Smooth muscle cell (in vitro differentiated cells): ENCODE measurements around the gene N4BP2. TPM values are rescaled to one million over a fixed set of nuclear protein-coding genes. Genes with fewer than 3 reads are reported as not detected.

Experiments
- DNase-seq: peaks from one replicate; lab custom pipeline; 2025; ENCODE audit not compliant: unreplicated experiment; lab: John Stamatoyannopoulos, UW
- H2AFZ ChIP-seq: fragments of 200-600 bp; sonication (generic); 2 replicates; pipeline ENCODE4 v1.6.0; 2016; ENCODE audit warnings: antibody characterized with exemption, low read depth, mild to moderate bottlenecking
- H3F3A ChIP-seq: fragments of 200-600 bp; sonication (generic); 2 replicates; pipeline ENCODE4 v1.6.0; 2017; ENCODE audit warnings: antibody characterized with exemption, low read depth
- H3K27ac ChIP-seq: fragments of 200-600 bp; sonication (generic); 2 replicates; pipeline ENCODE4 v1.5.1; 2016; ENCODE audit warnings: low read depth, mild to moderate bottlenecking
- H3K27me3 ChIP-seq: fragments of 200-600 bp; sonication (generic); 2 replicates; pipeline ENCODE4 v1.6.1; 2016; ENCODE audit warnings: low read depth, mild to moderate bottlenecking
- H3K36me3 ChIP-seq: fragments of 200-600 bp; sonication (generic); 2 replicates; pipeline ENCODE4 v1.5.1; 2016; ENCODE audit warnings: low read depth
- H3K4me1 ChIP-seq: fragments of 200-600 bp; sonication (generic); 2 replicates; pipeline ENCODE4 v1.5.1; 2016; ENCODE audit warnings: low read depth
- H3K4me2 ChIP-seq: fragments of 200-600 bp; sonication (generic); 2 replicates; pipeline ENCODE4 v1.6.0; 2016; ENCODE audit warnings: mild to moderate bottlenecking
- H3K4me3 ChIP-seq: fragments of 200-600 bp; sonication (generic); 2 replicates; pipeline ENCODE4 v1.5.1; 2016; ENCODE audit warnings: mild to moderate bottlenecking
- H3K79me2 ChIP-seq: fragments of 200-600 bp; sonication (generic); 2 replicates; pipeline ENCODE4 v1.6.0; 2016; ENCODE audit warnings: low read depth, mild to moderate bottlenecking
- H3K9ac ChIP-seq: fragments of 200-600 bp; sonication (generic); 2 replicates; pipeline ENCODE4 v1.6.0; 2016; ENCODE audit warnings: low read depth
- H3K9me3 ChIP-seq: fragments of 200-600 bp; sonication (generic); replicated peaks from 2 replicates; pipeline ENCODE4 v1.5.1; 2016; ENCODE audit warnings: low read depth
- H4K20me1 ChIP-seq: fragments of 200-600 bp; sonication (generic); 2 replicates; pipeline ENCODE4 v1.6.0; 2016; ENCODE audit warnings: low read depth
- CTCF ChIP-seq: fragments of 200-600 bp; sonication (generic); IDR thresholded peaks from 2 replicates; pipeline ENCODE4 v1.5.1; 2017; ENCODE audit warnings: borderline replicate concordance, mild to moderate bottlenecking, antibody characterized with exemption; ENCODE audit not compliant: insufficient read depth, poor library complexity, severe bottlenecking
- WGBS: methylation state at CpG from one replicate; pipeline ENCODE4 v1.1.7; 2016; ENCODE audit warnings: low lambda C conversion rate; 5-methylcytosine and 5-hydroxymethylcytosine counted together
- polyA plus RNA-seq: library from polyadenylated mRNA; unstranded; fragments of >200 nt; fragmentation: Nextera tagmentation; extraction: Ambion mirVana; gene quantifications from 2 replicates; pipeline ENCODE4 v1.2.1, GENCODE V29; 2016
- total RNA-seq: library from RNA; depleted of rRNA; stranded (reverse); fragments of >200 nt; gene quantifications from 2 replicates; pipeline ENCODE4 v1.2.3, GENCODE V29; 2014

The N4BP2 gene
- total and polyA plus RNA-seq, 2 experiments from 2014 or later = 9.0 to 40.0 TPM

GRCh38 chr4:40201898-40202297 is 145.2 kb downstream of the N4BP2 start:
- Histone ChIP-seq H3K9ac (no peak overlapping the region), H3K36me3 (no peaks in the 10 kb centered on the region), H3K4me2 (no peak overlapping the region), H4K20me1 (no peaks in the 10 kb centered on the region), H3K9me3 (no peaks in the 10 kb centered on the region), H2AFZ (no peak overlapping the region), H3K4me1 (peaks cover 15% of the 10 kb centered on the region), H3K27ac (no peak overlapping the region), H3K27me3 (no peaks in the 10 kb centered on the region), H3K4me3 (no peak overlapping the region), H3K79me2 (no peaks in the 10 kb centered on the region), H3F3A (no peaks in the 10 kb centered on the region)
- no peak for TF ChIP-seq CTCF
- no peak for DNase-seq
- WGBS = 98% methylated on average over 4 of the region's 4 CpGs

GRCh38 chr4:40202474-40202873 is 145.8 kb downstream of the N4BP2 start:
- H3K36me3 ChIP-seq = no peaks in the 10 kb centered on the region
- H3K9ac ChIP-seq = no peak overlapping the region
- 99% methylated on average over 3 of the region's 3 CpGs for WGBS
- H3F3A ChIP-seq = no peaks in the 10 kb centered on the region
- no peaks in the 10 kb centered on the region for H3K9me3 ChIP-seq
- no peak overlapping the region for H2AFZ ChIP-seq
- TF ChIP-seq CTCF = no peak
- no peak overlapping the region for H3K4me3 ChIP-seq
- no peak for DNase-seq
- peaks cover 9% of the 10 kb centered on the region for H3K4me1 ChIP-seq
- H3K27me3 ChIP-seq = no peaks in the 10 kb centered on the region
- no peaks in the 10 kb centered on the region for H4K20me1 ChIP-seq
- H3K79me2 ChIP-seq = no peaks in the 10 kb centered on the region
- H3K4me2 ChIP-seq = no peak overlapping the region
- H3K27ac ChIP-seq = no peak overlapping the region

GRCh38 chr4:40204507-40205258 is 148.0 kb downstream of the N4BP2 start:
- H3K27ac ChIP-seq = no peak overlapping the region
- H3K9ac ChIP-seq = no peak overlapping the region
- H3K27me3 ChIP-seq = no peaks in the 10 kb centered on the region
- no peaks in the 10 kb centered on the region for H3K4me1 ChIP-seq
- H3K4me2 ChIP-seq = no peak overlapping the region
- no peaks in the 10 kb centered on the region for H3K36me3 ChIP-seq
- no peak for DNase-seq
- H4K20me1 ChIP-seq = no peaks in the 10 kb centered on the region
- no peaks in the 10 kb centered on the region for H3K79me2 ChIP-seq
- no peaks in the 10 kb centered on the region for H3K9me3 ChIP-seq
- TF ChIP-seq CTCF = no peak
- no peaks in the 10 kb centered on the region for H3F3A ChIP-seq
- H3K4me3 ChIP-seq = no peak overlapping the region
- H2AFZ ChIP-seq = no peak overlapping the region
- 92% methylated on average over 9 of the region's 9 CpGs for WGBS
